Measurements from ENCODE around the gene LRRC1. TPM values are rescaled to one million over a fixed set of nuclear protein-coding genes. Genes with fewer than 3 reads are reported as not detected.

LRRC1 gene
- total and polyA plus RNA-seq, 2 donors (not counting 1 experiment from before 2014, with no cell fraction given), result 3.4 to 8.9 TPM

- no peak for TF ChIP-seq EZH2 (IDR thresholded peaks at IDR 0.05; ENCODE audit: borderline replicate concordance, insufficient read depth, low read depth, low read length, poor library complexity, severe bottlenecking)
- TF ChIP-seq CTCF (IDR thresholded peaks at IDR 0.05), result no peak
- Histone ChIP-seq H3K9ac (ENCODE audit: low read length) (no peak overlapping the region), H2AFZ (ENCODE audit: insufficient read depth, low read depth, low read length, poor library complexity, severe bottlenecking) (no peak overlapping the region), H3K4me1 (ENCODE audit: control insufficient read depth in 2 of 2, insufficient read depth in 2 of 2, low read length in 2 of 2) (no peaks in the 10 kb centered on the region), H3K36me3 (replicated peaks in 1 of 2; ENCODE audit: control extremely low read depth in 1 of 2, control insufficient read depth in 1 of 2, extremely low read depth in 1 of 2, insufficient read depth in 2 of 2, low read length in 1 of 2) (no peaks in the 10 kb centered on the region), H3K27me3 (replicated peaks in 1 of 4; ENCODE audit: control extremely low read depth in 1 of 4, control insufficient read depth in 3 of 4, insufficient read depth in 4 of 4, low read length in 3 of 4) (no peaks in the 10 kb centered on the region), H3K4me2 (replicated peaks; ENCODE audit: low read depth, low read length, poor library complexity, severe bottlenecking) (no peak overlapping the region), H4K20me1 (ENCODE audit: control insufficient read depth, insufficient read depth, low read length, poor library complexity, severe bottlenecking) (peaks cover 8% of the 10 kb centered on the region), H3K4me3 (ENCODE audit: control extremely low read depth in 1 of 5, extremely low read depth in 1 of 5, insufficient read depth in 1 of 5, low read depth in 2 of 5, low read length in 4 of 5) (no peak overlapping the region), H3K9me3 (ENCODE audit: control extremely low read depth in 1 of 3, control insufficient read depth in 2 of 3, insufficient read depth in 1 of 3, low read length in 2 of 3) (no peaks in the 10 kb centered on the region), H3K79me2 (ENCODE audit: control insufficient read depth, insufficient read depth, low read length) (peaks cover 12% of the 10 kb centered on the region), H3K27ac (ENCODE audit: low read length in 2 of 2) (no peak overlapping the region)
- Mint-ChIP-seq H3K4me1 (peaks cover 24% of the 10 kb centered on the region), H3K27ac (no peak overlapping the region), H3K4me3 (no peak overlapping the region), H3K9me3 (ENCODE audit: insufficient read depth) (peaks cover 2% of the 10 kb centered on the region), H3K27me3 (no peaks in the 10 kb centered on the region)
- 100% methylated on average over 1 of the region's 3 CpGs for WGBS (ENCODE audit: insufficient coverage)
- ATAC-seq (ENCODE audit: low read depth), result no peak
- intact Hi-C loops (cut with micrococcal nuclease), result no loop called here
- CTCF ChIA-PET, result interaction anchor here (0.6 kb wide), 1 partner anchor 93 kb away, joined by 3 read pairs; no protein-coding TSS in a partner anchor
- DNase-seq, result no peak
- POLR2A ChIA-PET, result no interaction called here
Measured at GRCh38 chr6:53818858-53819609, 24.2 kb downstream of the LRRC1 start.

- ChIA-PET CTCF (no interaction called here), POLR2A (no interaction called here)
- Histone ChIP-seq H3K9me3 (ENCODE audit: control extremely low read depth in 1 of 3, control insufficient read depth in 2 of 3, insufficient read depth in 1 of 3, low read length in 2 of 3) (no peaks in the 10 kb centered on the region), H3K4me2 (replicated peaks; ENCODE audit: low read depth, low read length, poor library complexity, severe bottlenecking) (no peak overlapping the region), H3K9ac (ENCODE audit: low read length) (no peak overlapping the region), H4K20me1 (ENCODE audit: control insufficient read depth, insufficient read depth, low read length, poor library complexity, severe bottlenecking) (peaks cover 15% of the 10 kb centered on the region), H3K4me1 (ENCODE audit: control insufficient read depth in 2 of 2, insufficient read depth in 2 of 2, low read length in 2 of 2) (peaks cover 0 to 8% of the 10 kb centered on the region in 2 donors), H3K27ac (ENCODE audit: low read length in 2 of 2) (no peak overlapping the region), H2AFZ (ENCODE audit: insufficient read depth, low read depth, low read length, poor library complexity, severe bottlenecking) (no peak overlapping the region), H3K79me2 (ENCODE audit: control insufficient read depth, insufficient read depth, low read length) (peaks cover 45% of the 10 kb centered on the region), H3K4me3 (ENCODE audit: control extremely low read depth in 1 of 5, extremely low read depth in 1 of 5, insufficient read depth in 1 of 5, low read depth in 2 of 5, low read length in 4 of 5) (no peak overlapping the region), H3K27me3 (replicated peaks in 1 of 4; ENCODE audit: control extremely low read depth in 1 of 4, control insufficient read depth in 3 of 4, insufficient read depth in 4 of 4, low read length in 3 of 4) (no peaks in the 10 kb centered on the region), H3K36me3 (replicated peaks in 1 of 2; ENCODE audit: control extremely low read depth in 1 of 2, control insufficient read depth in 1 of 2, extremely low read depth in 1 of 2, insufficient read depth in 2 of 2, low read length in 1 of 2) (no peaks in the 10 kb centered on the region)
- Mint-ChIP-seq H3K9me3 (ENCODE audit: insufficient read depth) (peaks cover 2% of the 10 kb centered on the region), H3K4me3 (no peak overlapping the region), H3K27me3 (no peaks in the 10 kb centered on the region), H3K27ac (no peak overlapping the region), H3K4me1 (peaks cover 38% of the 10 kb centered on the region)
- no peak for DNase-seq
- no peak for ATAC-seq (ENCODE audit: low read depth)
- no peak for TF ChIP-seq EZH2 (IDR thresholded peaks at IDR 0.05; ENCODE audit: borderline replicate concordance, insufficient read depth, low read depth, low read length, poor library complexity, severe bottlenecking)
- no peak for TF ChIP-seq CTCF (IDR thresholded peaks at IDR 0.05)
- intact Hi-C loops (cut with micrococcal nuclease), result no loop called here
- WGBS (ENCODE audit: insufficient coverage), result 86% methylated on average over 7 of the region's 10 CpGs
Measured at GRCh38 chr6:53822401-53823125, 27.8 kb downstream of the LRRC1 start.
